Measurements from ENCODE around the gene FOLR2.

Gene FOLR2

GRCh38 chr11:72267956-72268617, 51.5 kb downstream of the FOLR2 start:
- DNase-seq (ENCODE audit: low read depth, low spot score) = no peak

Data from smooth muscle cell of the brain vasculature (primary cell).